ENCODE results near the gene AATK. TPM values are rescaled to one million over a fixed set of nuclear protein-coding genes. Genes with fewer than 3 reads are reported as not detected.

The AATK gene
- total and polyA plus RNA-seq, 10 of the 15 experiments (the other 5 are each of a cell fraction or from before 2014, with no cell fraction given) = 0.04 TPM; not detected in 9

GRCh38 chr17:81167194-81167524 is 1.1 kb upstream of the AATK start:
- ChIA-PET CTCF (no interaction called here), SMC1A (ENCODE audit: uncharacterized antibody, unreplicated experiment) (no interaction called here), POLR2A (no interaction called here), RAD21 (ENCODE audit: unreplicated experiment) (no interaction called here)
- DNase-seq (ENCODE audit: low read depth, low spot score) = no peak
- in situ Hi-C loops (cut with MboI) = loop anchor here (5.0 kb wide), 1 partner anchor 50 kb away; no protein-coding TSS in a partner anchor
- H2AFZ ChIP-seq (ENCODE audit: control insufficient read depth, low read depth, low read length) = no peak overlapping the region
- no peaks in the 10 kb centered on the region for H3K9me3 ChIP-seq (replicated peaks; ENCODE audit: control insufficient read depth, insufficient read depth, low read length)
- no peaks in the 10 kb centered on the region for H3K79me2 ChIP-seq (ENCODE audit: control insufficient read depth, insufficient read depth, low read length)
- 73% methylated on average over 4 of the region's 4 CpGs for WGBS (ENCODE audit: insufficient coverage, insufficient replicate concordance, low lambda C conversion rate, missing lambda C conversion rate)
- BruUV-seq (replicated peaks) = no TSS peak
- FAIRE-seq = no peak
- ATAC-seq = no peak
- intact Hi-C loops (cut with micrococcal nuclease; ENCODE audit: unreplicated experiment) = no loop called here
- H3K4me3 ChIP-seq = no peak overlapping the region
- no peaks in the 10 kb centered on the region for H4K20me1 ChIP-seq (ENCODE audit: control insufficient read depth, insufficient read depth)
- H3K9ac ChIP-seq (ENCODE audit: control insufficient read depth, insufficient read depth, low read length) = no peak overlapping the region
- H3K4me1 ChIP-seq (ENCODE audit: control insufficient read depth, insufficient read depth, low read length) = no peaks in the 10 kb centered on the region
- H3K27ac ChIP-seq (ENCODE audit: control insufficient read depth, insufficient read depth) = no peak overlapping the region
- H3K27me3 ChIP-seq (replicated peaks in 1 of 2; ENCODE audit: control insufficient read depth in 2 of 2, insufficient read depth in 2 of 2, low read length in 1 of 2) = no peaks in the 10 kb centered on the region; a peak in 4 of 4 replicates
- no peaks in the 10 kb centered on the region for H3K36me3 ChIP-seq (ENCODE audit: control insufficient read depth in 2 of 2, insufficient read depth in 2 of 2, low read length in 1 of 2)
- no peak overlapping the region for H3K4me2 ChIP-seq (ENCODE audit: control insufficient read depth, insufficient read depth)
- no peak for TF ChIP-seq ZBTB40 (IDR thresholded peaks at IDR 0.05; ENCODE audit: borderline replicate concordance)
- TF ChIP-seq NFXL1 (IDR thresholded peaks at IDR 0.05; ENCODE audit: borderline replicate concordance) = no peak
- no peak for TF ChIP-seq RELA (IDR thresholded peaks at IDR 0.05; ENCODE audit: borderline replicate concordance, partially characterized antibody)
- no peak for TF ChIP-seq CHD1 (IDR thresholded peaks at IDR 0.05; ENCODE audit: low read depth, low read length)
- TF ChIP-seq, protein P1, sequence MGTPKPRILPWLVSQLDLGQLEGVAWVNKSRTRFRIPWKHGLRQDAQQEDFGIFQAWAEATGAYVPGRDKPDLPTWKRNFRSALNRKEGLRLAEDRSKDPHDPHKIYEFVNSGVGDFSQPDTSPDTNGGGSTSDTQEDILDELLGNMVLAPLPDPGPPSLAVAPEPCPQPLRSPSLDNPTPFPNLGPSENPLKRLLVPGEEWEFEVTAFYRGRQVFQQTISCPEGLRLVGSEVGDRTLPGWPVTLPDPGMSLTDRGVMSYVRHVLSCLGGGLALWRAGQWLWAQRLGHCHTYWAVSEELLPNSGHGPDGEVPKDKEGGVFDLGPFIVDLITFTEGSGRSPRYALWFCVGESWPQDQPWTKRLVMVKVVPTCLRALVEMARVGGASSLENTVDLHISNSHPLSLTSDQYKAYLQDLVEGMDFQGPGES (IDR thresholded peaks at IDR 0.05) = no peak
- no peak for TF ChIP-seq MTA3 (IDR thresholded peaks at IDR 0.05; ENCODE audit: borderline replicate concordance, low read length)
- TF ChIP-seq RAD21 (IDR thresholded peaks at IDR 0.05; ENCODE audit: insufficient read depth, low read depth, low read length) = no peak
- no peak for TF ChIP-seq ASH2L (IDR thresholded peaks at IDR 0.05; ENCODE audit: borderline replicate concordance, low read depth)
- TF ChIP-seq, protein P2, sequence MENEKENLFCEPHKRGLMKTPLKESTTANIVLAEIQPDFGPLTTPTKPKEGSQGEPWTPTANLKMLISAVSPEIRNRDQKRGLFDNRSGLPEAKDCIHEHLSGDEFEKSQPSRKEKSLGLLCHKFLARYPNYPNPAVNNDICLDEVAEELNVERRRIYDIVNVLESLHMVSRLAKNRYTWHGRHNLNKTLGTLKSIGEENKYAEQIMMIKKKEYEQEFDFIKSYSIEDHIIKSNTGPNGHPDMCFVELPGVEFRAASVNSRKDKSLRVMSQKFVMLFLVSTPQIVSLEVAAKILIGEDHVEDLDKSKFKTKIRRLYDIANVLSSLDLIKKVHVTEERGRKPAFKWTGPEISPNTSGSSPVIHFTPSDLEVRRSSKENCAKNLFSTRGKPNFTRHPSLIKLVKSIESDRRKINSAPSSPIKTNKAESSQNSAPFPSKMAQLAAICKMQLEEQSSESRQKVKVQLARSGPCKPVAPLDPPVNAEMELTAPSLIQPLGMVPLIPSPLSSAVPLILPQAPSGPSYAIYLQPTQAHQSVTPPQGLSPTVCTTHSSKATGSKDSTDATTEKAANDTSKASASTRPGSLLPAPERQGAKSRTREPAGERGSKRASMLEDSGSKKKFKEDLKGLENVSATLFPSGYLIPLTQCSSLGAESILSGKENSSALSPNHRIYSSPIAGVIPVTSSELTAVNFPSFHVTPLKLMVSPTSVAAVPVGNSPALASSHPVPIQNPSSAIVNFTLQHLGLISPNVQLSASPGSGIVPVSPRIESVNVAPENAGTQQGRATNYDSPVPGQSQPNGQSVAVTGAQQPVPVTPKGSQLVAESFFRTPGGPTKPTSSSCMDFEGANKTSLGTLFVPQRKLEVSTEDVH (IDR thresholded peaks at IDR 0.05; ENCODE audit: low read depth, partially characterized antibody) = no peak
- TF ChIP-seq, protein P3, sequence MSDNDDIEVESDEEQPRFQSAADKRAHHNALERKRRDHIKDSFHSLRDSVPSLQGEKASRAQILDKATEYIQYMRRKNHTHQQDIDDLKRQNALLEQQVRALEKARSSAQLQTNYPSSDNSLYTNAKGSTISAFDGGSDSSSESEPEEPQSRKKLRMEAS (IDR thresholded peaks at IDR 0.05; ENCODE audit: low read depth, low read length) = no peak
- no peak for TF ChIP-seq CHD4 (IDR thresholded peaks at IDR 0.05)
- no peak for TF ChIP-seq ZBTB4 (CRISPR knock-in tag; IDR thresholded peaks at IDR 0.05)

Measured in GM12878 (cell line).